ENCODE measurements around the gene STH.

STH gene

GRCh38 chr17:46025060-46025459 is 26.0 kb downstream of the STH start:
- Histone ChIP-seq H3K27ac (ENCODE audit: poor library complexity, severe bottlenecking) (no peak overlapping the region), H3K9me3 (ENCODE audit: severe bottlenecking) (no peaks in the 10 kb centered on the region), H3K36me3 (ENCODE audit: low read depth) (peaks cover 18% of the 10 kb centered on the region), H3K27me3 (ENCODE audit: insufficient read depth, poor library complexity, severe bottlenecking) (no peaks in the 10 kb centered on the region), H3K4me1 (ENCODE audit: insufficient read depth, poor library complexity, severe bottlenecking) (no peaks in the 10 kb centered on the region), H3K4me3 (ENCODE audit: severe bottlenecking) (no peak overlapping the region)
- peak; percentile 12 for ATAC-seq (ENCODE audit: low read depth)
- TF ChIP-seq, protein P1, sequence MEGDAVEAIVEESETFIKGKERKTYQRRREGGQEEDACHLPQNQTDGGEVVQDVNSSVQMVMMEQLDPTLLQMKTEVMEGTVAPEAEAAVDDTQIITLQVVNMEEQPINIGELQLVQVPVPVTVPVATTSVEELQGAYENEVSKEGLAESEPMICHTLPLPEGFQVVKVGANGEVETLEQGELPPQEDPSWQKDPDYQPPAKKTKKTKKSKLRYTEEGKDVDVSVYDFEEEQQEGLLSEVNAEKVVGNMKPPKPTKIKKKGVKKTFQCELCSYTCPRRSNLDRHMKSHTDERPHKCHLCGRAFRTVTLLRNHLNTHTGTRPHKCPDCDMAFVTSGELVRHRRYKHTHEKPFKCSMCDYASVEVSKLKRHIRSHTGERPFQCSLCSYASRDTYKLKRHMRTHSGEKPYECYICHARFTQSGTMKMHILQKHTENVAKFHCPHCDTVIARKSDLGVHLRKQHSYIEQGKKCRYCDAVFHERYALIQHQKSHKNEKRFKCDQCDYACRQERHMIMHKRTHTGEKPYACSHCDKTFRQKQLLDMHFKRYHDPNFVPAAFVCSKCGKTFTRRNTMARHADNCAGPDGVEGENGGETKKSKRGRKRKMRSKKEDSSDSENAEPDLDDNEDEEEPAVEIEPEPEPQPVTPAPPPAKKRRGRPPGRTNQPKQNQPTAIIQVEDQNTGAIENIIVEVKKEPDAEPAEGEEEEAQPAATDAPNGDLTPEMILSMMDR (IDR thresholded peaks at IDR 0.05; ENCODE audit: poor library complexity, severe bottlenecking): no peak
- DNase-seq (ENCODE audit: low spot score): no peak

GRCh38 chr17:46025510-46026165 is 26.6 kb downstream of the STH start:
- Histone ChIP-seq H3K27me3 (ENCODE audit: insufficient read depth, poor library complexity, severe bottlenecking) (no peaks in the 10 kb centered on the region), H3K4me3 (ENCODE audit: severe bottlenecking) (no peak overlapping the region), H3K9me3 (ENCODE audit: severe bottlenecking) (no peaks in the 10 kb centered on the region), H3K36me3 (ENCODE audit: low read depth) (peaks cover 24% of the 10 kb centered on the region), H3K27ac (ENCODE audit: poor library complexity, severe bottlenecking) (no peak overlapping the region), H3K4me1 (ENCODE audit: insufficient read depth, poor library complexity, severe bottlenecking) (no peaks in the 10 kb centered on the region)
- DNase-seq (ENCODE audit: low spot score) (no peak), ATAC-seq (ENCODE audit: low read depth) (peak; percentile 16)
- TF ChIP-seq, protein P1 (IDR thresholded peaks at IDR 0.05; ENCODE audit: poor library complexity, severe bottlenecking): no peak

DNA sequence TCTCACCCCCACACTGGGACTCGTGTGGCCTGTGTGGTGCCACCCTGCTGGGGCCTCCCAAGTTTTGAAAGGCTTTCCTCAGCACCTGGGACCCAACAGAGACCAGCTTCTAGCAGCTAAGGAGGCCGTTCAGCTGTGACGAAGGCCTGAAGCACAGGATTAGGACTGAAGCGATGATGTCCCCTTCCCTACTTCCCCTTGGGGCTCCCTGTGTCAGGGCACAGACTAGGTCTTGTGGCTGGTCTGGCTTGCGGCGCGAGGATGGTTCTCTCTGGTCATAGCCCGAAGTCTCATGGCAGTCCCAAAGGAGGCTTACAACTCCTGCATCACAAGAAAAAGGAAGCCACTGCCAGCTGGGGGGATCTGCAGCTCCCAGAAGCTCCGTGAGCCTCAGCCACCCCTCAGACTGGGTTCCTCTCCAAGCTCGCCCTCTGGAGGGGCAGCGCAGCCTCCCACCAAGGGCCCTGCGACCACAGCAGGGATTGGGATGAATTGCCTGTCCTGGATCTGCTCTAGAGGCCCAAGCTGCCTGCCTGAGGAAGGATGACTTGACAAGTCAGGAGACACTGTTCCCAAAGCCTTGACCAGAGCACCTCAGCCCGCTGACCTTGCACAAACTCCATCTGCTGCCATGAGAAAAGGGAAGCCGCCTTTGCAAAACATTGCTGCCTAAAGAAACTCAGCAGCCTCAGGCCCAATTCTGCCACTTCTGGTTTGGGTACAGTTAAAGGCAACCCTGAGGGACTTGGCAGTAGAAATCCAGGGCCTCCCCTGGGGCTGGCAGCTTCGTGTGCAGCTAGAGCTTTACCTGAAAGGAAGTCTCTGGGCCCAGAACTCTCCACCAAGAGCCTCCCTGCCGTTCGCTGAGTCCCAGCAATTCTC is 27.4 kb downstream of the STH start:
- Histone ChIP-seq H3K36me3 (ENCODE audit: low read depth) (peaks cover 31% of the 10 kb centered on the region), H3K9me3 (ENCODE audit: severe bottlenecking) (no peaks in the 10 kb centered on the region), H3K4me3 (ENCODE audit: severe bottlenecking) (no peak overlapping the region), H3K27ac (ENCODE audit: poor library complexity, severe bottlenecking) (no peak overlapping the region), H3K27me3 (ENCODE audit: insufficient read depth, poor library complexity, severe bottlenecking) (no peaks in the 10 kb centered on the region), H3K4me1 (ENCODE audit: insufficient read depth, poor library complexity, severe bottlenecking) (no peaks in the 10 kb centered on the region)
- TF ChIP-seq, protein P1 (IDR thresholded peaks at IDR 0.05; ENCODE audit: poor library complexity, severe bottlenecking): no peak
- ATAC-seq (ENCODE audit: low read depth) (no peak), DNase-seq (ENCODE audit: low spot score) (no peak)

DNA sequence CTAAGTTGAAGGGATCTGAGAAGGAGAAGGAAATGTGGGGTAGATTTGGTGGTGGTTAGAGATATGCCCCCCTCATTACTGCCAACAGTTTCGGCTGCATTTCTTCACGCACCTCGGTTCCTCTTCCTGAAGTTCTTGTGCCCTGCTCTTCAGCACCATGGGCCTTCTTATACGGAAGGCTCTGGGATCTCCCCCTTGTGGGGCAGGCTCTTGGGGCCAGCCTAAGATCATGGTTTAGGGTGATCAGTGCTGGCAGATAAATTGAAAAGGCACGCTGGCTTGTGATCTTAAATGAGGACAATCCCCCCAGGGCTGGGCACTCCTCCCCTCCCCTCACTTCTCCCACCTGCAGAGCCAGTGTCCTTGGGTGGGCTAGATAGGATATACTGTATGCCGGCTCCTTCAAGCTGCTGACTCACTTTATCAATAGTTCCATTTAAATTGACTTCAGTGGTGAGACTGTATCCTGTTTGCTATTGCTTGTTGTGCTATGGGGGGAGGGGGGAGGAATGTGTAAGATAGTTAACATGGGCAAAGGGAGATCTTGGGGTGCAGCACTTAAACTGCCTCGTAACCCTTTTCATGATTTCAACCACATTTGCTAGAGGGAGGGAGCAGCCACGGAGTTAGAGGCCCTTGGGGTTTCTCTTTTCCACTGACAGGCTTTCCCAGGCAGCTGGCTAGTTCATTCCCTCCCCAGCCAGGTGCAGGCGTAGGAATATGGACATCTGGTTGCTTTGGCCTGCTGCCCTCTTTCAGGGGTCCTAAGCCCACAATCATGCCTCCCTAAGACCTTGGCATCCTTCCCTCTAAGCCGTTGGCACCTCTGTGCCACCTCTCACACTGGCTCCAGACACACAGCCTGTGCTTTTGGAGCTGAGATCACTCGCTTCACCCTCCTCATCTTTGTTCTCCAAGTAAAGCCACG is 28.3 kb downstream of the STH start:
- DNase-seq (ENCODE audit: low spot score): no peak
- H3K27ac ChIP-seq (ENCODE audit: poor library complexity, severe bottlenecking): no peak overlapping the region
- no peaks in the 10 kb centered on the region for H3K4me1 ChIP-seq (ENCODE audit: insufficient read depth, poor library complexity, severe bottlenecking)
- TF ChIP-seq, protein P1 (IDR thresholded peaks at IDR 0.05; ENCODE audit: poor library complexity, severe bottlenecking): no peak
- no peak for ATAC-seq (ENCODE audit: low read depth)
- peaks cover 39% of the 10 kb centered on the region for H3K36me3 ChIP-seq (ENCODE audit: low read depth)
- no peaks in the 10 kb centered on the region for H3K27me3 ChIP-seq (ENCODE audit: insufficient read depth, poor library complexity, severe bottlenecking)
- H3K4me3 ChIP-seq (ENCODE audit: severe bottlenecking): no peak overlapping the region
- no peaks in the 10 kb centered on the region for H3K9me3 ChIP-seq (ENCODE audit: severe bottlenecking)

Measured in RWPE2 (cell line).